PC-3 (cell line): ENCODE measurements around the gene AGFG1.

Source experiments
- CTCF ChIP-seq: fragments of 300-600 bp; sonication (generic); conservative IDR thresholded peaks from 2 replicates; pipeline ENCODE4 v1.5.1; 2017; ENCODE audit warnings: antibody characterized with exemption, low read depth, mild to moderate bottlenecking, low read length
- EZH2 ChIP-seq: fragments of 300-600 bp; sonication (generic); IDR thresholded peaks from one replicate; pipeline ENCODE4 v1.6.1; 2017; ENCODE audit warnings: antibody characterized with exemption, mild to moderate bottlenecking, low read length; ENCODE audit not compliant: unreplicated experiment

- TF ChIP-seq CTCF (no peak), EZH2 (no peak)
Measured at GRCh38 chr2:227450311-227450841, 21.6 kb upstream of the AGFG1 start.
